Activated CD8-positive, alpha-beta T cell treated with anti-CD3 and anti-CD28 coated beads, Interleukin-2, amount 10 ng/mL, durations not matched to agents 7 days and 5 days (primary cell): ENCODE results near the gene HDAC4. TPM values are rescaled to one million over a fixed set of nuclear protein-coding genes. Genes with fewer than 3 reads are reported as not detected.

ENCODE experiments used
- ATAC-seq: fragments of 150-1000 bp; cut with Tn5 transposase; one replicate; pipeline ENCODE4 v1.10.0; 2021; ENCODE audit warnings: moderate library complexity
- CTCF ChIA-PET: fragments of 350-600 bp; sonication (Branson Sonifier 250); formaldehyde crosslinking; loops from one replicate; lab custom pipeline; 2021; ENCODE audit warnings: antibody characterized with exemption; lab: Charles Lee
- POLR2A ChIA-PET: fragments of 350-600 bp; sonication (Branson Sonifier 250); formaldehyde crosslinking; loops from one replicate; lab custom pipeline; 2021; ENCODE audit warnings: antibody characterized with exemption; lab: Charles Lee
- DNase-seq: peaks from one replicate; pipeline ENCODE4 v3.0.0-alpha.2; 2020
- H3K27ac Mint-ChIP-seq: one replicate; pipeline ENCODE4 v1.8.0; 2021; ENCODE audit warnings: mild to moderate bottlenecking, mixed read lengths
- H3K27me3 Mint-ChIP-seq: one replicate; pipeline ENCODE4 v1.8.0; 2021; ENCODE audit warnings: low read depth, mixed read lengths
- H3K36me3 Mint-ChIP-seq: one replicate; pipeline ENCODE4 v1.8.0; 2021; ENCODE audit warnings: low read depth, mixed read lengths
- H3K4me1 Mint-ChIP-seq: one replicate; pipeline ENCODE4 v1.8.0; 2021; ENCODE audit warnings: low read depth, mixed read lengths
- H3K4me3 Mint-ChIP-seq: one replicate; pipeline ENCODE4 v1.8.0; 2021; ENCODE audit warnings: mild to moderate bottlenecking, mixed read lengths
- H3K9me3 Mint-ChIP-seq: one replicate; pipeline ENCODE4 v1.8.0; 2022; ENCODE audit warnings: mixed read lengths; ENCODE audit not compliant: insufficient read depth
- total RNA-seq, 2 experiments: library from RNA; stranded (reverse); gene quantifications; one replicate each; pipeline ENCODE4 v1.2.3, GENCODE V29; 2021

Gene HDAC4
- total RNA-seq, 2 experiments from 2014 or later: 50.7 to 58.8 TPM

DNA sequence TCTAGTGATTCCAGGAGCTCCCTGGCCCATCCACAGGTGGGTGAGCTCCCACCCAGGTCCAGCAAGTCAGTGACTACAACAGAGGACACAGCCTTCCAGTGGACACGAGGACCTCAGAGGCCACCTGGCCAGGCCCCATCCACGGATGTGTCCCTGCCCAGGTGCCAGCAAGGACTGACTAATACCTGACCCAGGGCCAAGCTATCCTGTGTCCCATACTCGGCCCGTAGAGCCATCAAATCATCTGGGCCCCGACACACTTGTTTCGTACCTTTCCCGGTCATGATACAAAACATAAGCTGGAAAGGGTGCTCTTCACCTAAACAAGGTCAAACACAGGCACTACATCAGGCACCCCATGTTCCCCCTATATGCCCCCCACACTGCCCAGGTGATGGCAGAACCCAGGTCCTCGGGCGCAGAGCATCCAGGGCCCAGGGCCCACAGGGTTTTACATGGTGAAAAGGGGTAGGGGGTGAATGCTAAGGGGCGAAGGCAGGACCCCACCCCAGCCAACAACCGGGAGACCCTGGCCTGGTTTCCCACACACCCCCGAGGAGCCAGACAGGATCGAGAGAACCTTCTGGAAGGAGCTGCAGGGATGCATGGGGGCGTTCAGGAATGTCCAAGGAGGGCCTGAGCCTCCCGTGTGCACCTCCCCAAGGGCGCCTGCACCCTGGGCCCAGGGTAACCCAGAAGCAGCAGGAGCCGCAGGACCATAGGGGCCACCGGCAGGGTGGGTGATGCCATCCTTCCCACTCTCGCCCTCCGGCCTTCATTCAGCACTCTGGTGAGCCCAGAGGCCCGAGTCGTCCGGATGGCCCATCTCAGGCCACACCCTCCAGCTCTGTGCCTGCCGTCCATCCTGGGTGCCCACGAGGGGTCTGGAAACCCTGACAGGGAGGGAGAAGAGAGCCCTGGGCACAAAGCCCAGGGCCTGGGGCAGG, 94.3 kb downstream of the HDAC4 start:
- POLR2A ChIA-PET: no interaction called here
- H3K27me3 Mint-ChIP-seq: no peaks in the 10 kb centered on the region
- CTCF ChIA-PET: interaction anchor here (0.6 to 1.6 kb wide), 3 partner anchors 15 to 84 kb away, joined by 3 to 6 read pairs (median 5); no protein-coding TSS in a partner anchor

GRCh38 chr2:239305771-239306170, 95.0 kb downstream of the HDAC4 start:
- ATAC-seq (no peak), DNase-seq (no peak)
- Mint-ChIP-seq H3K36me3 (no peaks in the 10 kb centered on the region), H3K4me3 (no peak overlapping the region), H3K9me3 (no peaks in the 10 kb centered on the region), H3K27me3 (no peaks in the 10 kb centered on the region), H3K4me1 (peaks cover 32% of the 10 kb centered on the region), H3K27ac (peak overlapping the region; percentile 9)
- CTCF ChIA-PET: interaction anchor here (0.6 to 1.6 kb wide), 3 partner anchors 15 to 84 kb away, joined by 3 to 6 read pairs (median 5); no protein-coding TSS in a partner anchor
- POLR2A ChIA-PET: interaction anchor here (0.6 to 0.9 kb wide), 2 partner anchors 10 to 719 kb away, joined by 3 read pairs; partner anchors contain the start of gene NDUFA10

More for the DNA sequence above, 94.3 kb downstream of the HDAC4 start:
- no peak for ATAC-seq
- H3K4me3 Mint-ChIP-seq: no peak overlapping the region
- no peaks in the 10 kb centered on the region for H3K36me3 Mint-ChIP-seq
- H3K4me1 Mint-ChIP-seq: peaks cover 29% of the 10 kb centered on the region
- H3K9me3 Mint-ChIP-seq: no peaks in the 10 kb centered on the region
- no peak overlapping the region for H3K27ac Mint-ChIP-seq
- no peak for DNase-seq

DNA sequence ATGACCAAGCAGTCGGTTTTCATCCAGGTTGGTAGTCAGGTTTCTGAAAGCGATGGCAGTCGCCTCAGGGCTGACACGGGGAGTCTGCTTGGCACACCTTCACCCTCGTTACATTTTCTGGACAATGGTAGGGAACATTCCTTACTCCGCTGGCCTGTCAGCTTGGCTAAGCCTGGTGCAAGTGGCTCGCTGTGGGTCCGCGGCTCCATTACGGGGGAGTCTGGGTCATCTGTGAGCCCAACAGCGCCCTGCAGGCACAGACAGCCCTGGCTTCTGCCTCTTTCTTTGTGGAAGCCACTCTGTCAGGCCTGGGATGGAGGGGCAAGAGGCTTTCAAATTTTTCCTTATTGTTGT, 95.6 kb downstream of the HDAC4 start:
- POLR2A ChIA-PET: interaction anchor here (0.6 to 1.1 kb wide), 3 partner anchors 10 to 720 kb away, joined by 3 to 4 read pairs (median 3); partner anchors contain the start of gene NDUFA10
- H3K4me3 Mint-ChIP-seq: no peak overlapping the region
- no peaks in the 10 kb centered on the region for H3K36me3 Mint-ChIP-seq
- no peaks in the 10 kb centered on the region for H3K27me3 Mint-ChIP-seq
- CTCF ChIA-PET: interaction anchor here (1.0 to 1.9 kb wide), 2 partner anchors 9 to 16 kb away, joined by 3 to 7 read pairs; no protein-coding TSS in a partner anchor
- DNase-seq (no peak), ATAC-seq (no peak)
- no peak overlapping the region for H3K27ac Mint-ChIP-seq
- H3K9me3 Mint-ChIP-seq: no peaks in the 10 kb centered on the region
- H3K4me1 Mint-ChIP-seq: peaks cover 32% of the 10 kb centered on the region

GRCh38 chr2:239304533-239305221, 96.1 kb downstream of the HDAC4 start:
- no peak overlapping the region for H3K27ac Mint-ChIP-seq
- CTCF ChIA-PET: interaction anchor here (0.5 to 1.9 kb wide), 8 partner anchors 10 to 77 kb away, joined by 3 to 10 read pairs (median 6); no protein-coding TSS in a partner anchor
- POLR2A ChIA-PET: interaction anchor here (0.7 to 1.9 kb wide), 6 partner anchors 9 to 96 kb away, joined by 3 to 12 read pairs (median 4); partner anchors contain the start of gene HDAC4

GRCh38 chr2:239303711-239304532, 96.9 kb downstream of the HDAC4 start:
- H3K4me3 Mint-ChIP-seq: no peak overlapping the region
- H3K4me1 Mint-ChIP-seq: peaks cover 38% of the 10 kb centered on the region
- ChIA-PET CTCF (interaction anchor here (0.5 to 1.9 kb wide), 9 partner anchors 9 to 77 kb away, joined by 3 to 10 read pairs (median 6); no protein-coding TSS in a partner anchor), POLR2A (interaction anchor here (0.6 to 1.9 kb wide), 6 partner anchors 8 to 97 kb away, joined by 3 to 12 read pairs (median 4); partner anchors contain the start of gene HDAC4)
- no peaks in the 10 kb centered on the region for H3K36me3 Mint-ChIP-seq
- peak overlapping the region; percentile 66 for H3K27ac Mint-ChIP-seq
- no peaks in the 10 kb centered on the region for H3K9me3 Mint-ChIP-seq
- peak; percentile 40 for ATAC-seq
- no peak for DNase-seq
- H3K27me3 Mint-ChIP-seq: no peaks in the 10 kb centered on the region

More at GRCh38 chr2:239304533-239305221, 96.1 kb downstream of the HDAC4 start:
- ATAC-seq (no peak), DNase-seq (no peak)
- H3K27me3 Mint-ChIP-seq: no peaks in the 10 kb centered on the region
- H3K4me1 Mint-ChIP-seq: peaks cover 35% of the 10 kb centered on the region
- no peaks in the 10 kb centered on the region for H3K36me3 Mint-ChIP-seq
- H3K9me3 Mint-ChIP-seq: no peaks in the 10 kb centered on the region
- H3K4me3 Mint-ChIP-seq: no peak overlapping the region

GRCh38 chr2:239302808-239303557, 97.8 kb downstream of the HDAC4 start:
- H3K9me3 Mint-ChIP-seq: no peaks in the 10 kb centered on the region
- no peaks in the 10 kb centered on the region for H3K27me3 Mint-ChIP-seq
- ChIA-PET POLR2A (interaction anchor here (1.0 to 1.9 kb wide), 2 partner anchors 19 kb away, joined by 7 to 12 read pairs; no protein-coding TSS in a partner anchor), CTCF (interaction anchor here (0.9 to 1.9 kb wide), 6 partner anchors 18 to 78 kb away, joined by 5 to 7 read pairs (median 6); no protein-coding TSS in a partner anchor)
- DNase-seq (no peak), ATAC-seq (no peak)
- peaks cover 2% of the 10 kb centered on the region for H3K36me3 Mint-ChIP-seq
- H3K4me3 Mint-ChIP-seq: no peak overlapping the region
- no peak overlapping the region for H3K27ac Mint-ChIP-seq
- H3K4me1 Mint-ChIP-seq: peaks cover 45% of the 10 kb centered on the region

DNA sequence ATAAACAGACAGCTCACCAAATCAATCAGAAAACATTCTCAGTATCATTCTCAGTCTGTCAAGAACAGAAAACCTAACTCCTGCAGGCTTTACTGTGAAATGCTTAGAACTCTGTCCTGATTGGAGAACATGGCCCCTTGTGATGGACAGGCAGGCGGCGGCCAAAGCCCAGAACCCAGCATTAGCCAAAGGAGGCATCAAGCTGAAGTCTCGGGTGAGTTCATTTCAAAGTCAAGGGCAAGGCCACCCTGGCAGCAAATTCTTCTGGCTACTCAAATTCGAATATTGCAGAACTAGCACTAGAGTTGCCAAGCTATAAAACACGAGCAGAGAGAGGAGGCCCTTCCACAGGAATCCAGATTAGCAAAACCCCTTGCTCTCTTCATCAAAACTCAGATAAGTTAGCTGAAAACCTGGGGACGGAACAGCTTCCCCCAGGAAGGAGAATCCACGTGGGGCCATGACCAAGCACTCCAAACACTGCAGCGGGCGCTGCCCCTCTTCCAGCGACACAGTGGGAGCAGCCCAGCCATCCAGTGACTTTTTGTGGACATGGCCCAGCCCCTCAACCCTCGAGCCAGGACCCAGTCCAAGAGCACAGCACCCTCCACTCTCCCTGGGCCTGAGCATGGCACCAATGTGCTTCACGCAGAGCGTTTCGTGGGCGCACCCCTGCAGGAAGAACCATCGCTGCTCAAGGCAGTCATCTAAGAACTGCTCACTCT, 98.6 kb downstream of the HDAC4 start:
- Mint-ChIP-seq H3K9me3 (no peaks in the 10 kb centered on the region), H3K36me3 (peaks cover 2% of the 10 kb centered on the region), H3K4me3 (no peak overlapping the region), H3K27ac (peak overlapping the region; percentile 43), H3K27me3 (no peaks in the 10 kb centered on the region), H3K4me1 (peaks cover 53% of the 10 kb centered on the region)
- no peak for ATAC-seq
- POLR2A ChIA-PET: interaction anchor here (1.0 to 1.4 kb wide), 2 partner anchors 20 to 27 kb away, joined by 3 to 7 read pairs; no protein-coding TSS in a partner anchor
- CTCF ChIA-PET: interaction anchor here (1.2 to 1.4 kb wide), 2 partner anchors 35 to 94 kb away, joined by 3 to 6 read pairs; no protein-coding TSS in a partner anchor
- no peak for DNase-seq

GRCh38 chr2:239300871-239301735, 99.7 kb downstream of the HDAC4 start:
- DNase-seq: no peak
- no peak for ATAC-seq
- H3K4me1 Mint-ChIP-seq: peaks cover 63% of the 10 kb centered on the region
- no peaks in the 10 kb centered on the region for H3K9me3 Mint-ChIP-seq
- ChIA-PET CTCF (interaction anchor here (1.2 to 1.4 kb wide), 2 partner anchors 34 to 96 kb away, joined by 3 to 6 read pairs; no protein-coding TSS in a partner anchor), POLR2A (interaction anchor here (1.4 kb wide), 1 partner anchor 26 kb away, joined by 3 read pairs; no protein-coding TSS in a partner anchor)
- peak overlapping the region; percentile 43 for H3K27ac Mint-ChIP-seq
- peaks cover 2% of the 10 kb centered on the region for H3K36me3 Mint-ChIP-seq
- H3K4me3 Mint-ChIP-seq: no peak overlapping the region
- H3K27me3 Mint-ChIP-seq: no peaks in the 10 kb centered on the region

- H3K36me3 Mint-ChIP-seq: peaks cover 2% of the 10 kb centered on the region
- no peaks in the 10 kb centered on the region for H3K27me3 Mint-ChIP-seq
- peaks cover 72% of the 10 kb centered on the region for H3K4me1 Mint-ChIP-seq
- CTCF ChIA-PET: no interaction called here
- POLR2A ChIA-PET: no interaction called here
- H3K9me3 Mint-ChIP-seq: no peaks in the 10 kb centered on the region
- H3K27ac Mint-ChIP-seq: no peak overlapping the region
- no peak for DNase-seq
- H3K4me3 Mint-ChIP-seq: no peak overlapping the region
- no peak for ATAC-seq
These were observed 100.6 kb downstream of the HDAC4 start for GRCh38 chr2:239300242-239300641.
